Left ventricle myocardium inferior (tissue), 1 donor: Measurements from ENCODE around the gene APOO. TPM values are rescaled to one million over a fixed set of nuclear protein-coding genes. Genes with fewer than 3 reads are reported as not detected.

ENCODE experiments used
- DNase-seq: peaks from one replicate; pipeline ENCODE4 v3.0.0-alpha.2; 2020
- H3K27ac ChIP-seq: fragments of 200-600 bp; replicated peaks from 2 replicates; pipeline ENCODE4 v1.8.0; 2021
- H3K27me3 ChIP-seq: fragments of 200-600 bp; 2 replicates; pipeline ENCODE4 v1.8.0; 2021; ENCODE audit warnings: low read depth
- H3K36me3 ChIP-seq: fragments of 200-600 bp; 2 replicates; pipeline ENCODE4 v1.8.0; 2021
- H3K4me1 ChIP-seq: fragments of 200-600 bp; 2 replicates; pipeline ENCODE4 v1.8.0; 2021
- H3K4me3 ChIP-seq: fragments of 200-600 bp; 2 replicates; pipeline ENCODE4 v1.8.0; 2021; ENCODE audit warnings: mild to moderate bottlenecking, moderate library complexity
- H3K9me3 ChIP-seq: fragments of 200-600 bp; replicated peaks from 2 replicates; pipeline ENCODE4 v1.8.0; 2021
- intact Hi-C: fragments of 100-400 bp; cut with micrococcal nuclease; formaldehyde crosslinking; loops from one replicate; pipeline ENCODE4 v1.11.0; 2022
- total RNA-seq: library from RNA; stranded (reverse); fragmentation: NEBNext Ultra II Directional; extraction: Animal tissue kit (Norgen Biotek cat#: 25700); gene quantifications from one replicate; pipeline ENCODE4 v1.2.1, GENCODE V29; 2021
- TF ChIP-seq, protein P1 (sequence below): fragments of 200-600 bp; IDR thresholded peaks from 2 replicates; pipeline ENCODE4 v1.8.0; 2021; ENCODE audit warnings: antibody characterized with exemption, mild to moderate bottlenecking, borderline replicate concordance
- donor health status: DM: no; HTN: yes; CAD: no; lungs with severe emphysema.

The APOO gene
- total RNA-seq, 1 donor from 2014 or later, result 102 TPM

GRCh38 chrX:23832721-23833120, 75.0 kb downstream of the APOO start:
- TF ChIP-seq, protein P1, sequence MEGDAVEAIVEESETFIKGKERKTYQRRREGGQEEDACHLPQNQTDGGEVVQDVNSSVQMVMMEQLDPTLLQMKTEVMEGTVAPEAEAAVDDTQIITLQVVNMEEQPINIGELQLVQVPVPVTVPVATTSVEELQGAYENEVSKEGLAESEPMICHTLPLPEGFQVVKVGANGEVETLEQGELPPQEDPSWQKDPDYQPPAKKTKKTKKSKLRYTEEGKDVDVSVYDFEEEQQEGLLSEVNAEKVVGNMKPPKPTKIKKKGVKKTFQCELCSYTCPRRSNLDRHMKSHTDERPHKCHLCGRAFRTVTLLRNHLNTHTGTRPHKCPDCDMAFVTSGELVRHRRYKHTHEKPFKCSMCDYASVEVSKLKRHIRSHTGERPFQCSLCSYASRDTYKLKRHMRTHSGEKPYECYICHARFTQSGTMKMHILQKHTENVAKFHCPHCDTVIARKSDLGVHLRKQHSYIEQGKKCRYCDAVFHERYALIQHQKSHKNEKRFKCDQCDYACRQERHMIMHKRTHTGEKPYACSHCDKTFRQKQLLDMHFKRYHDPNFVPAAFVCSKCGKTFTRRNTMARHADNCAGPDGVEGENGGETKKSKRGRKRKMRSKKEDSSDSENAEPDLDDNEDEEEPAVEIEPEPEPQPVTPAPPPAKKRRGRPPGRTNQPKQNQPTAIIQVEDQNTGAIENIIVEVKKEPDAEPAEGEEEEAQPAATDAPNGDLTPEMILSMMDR, result no peak
- H3K36me3 ChIP-seq, result no peaks in the 10 kb centered on the region
- H3K27me3 ChIP-seq, result no peaks in the 10 kb centered on the region
- no peak overlapping the region for H3K4me3 ChIP-seq
- H3K9me3 ChIP-seq, result no peaks in the 10 kb centered on the region
- H3K27ac ChIP-seq, result no peak overlapping the region
- no peaks in the 10 kb centered on the region for H3K4me1 ChIP-seq
- intact Hi-C loops, result no loop called here
- DNase-seq, result no peak

DNA sequence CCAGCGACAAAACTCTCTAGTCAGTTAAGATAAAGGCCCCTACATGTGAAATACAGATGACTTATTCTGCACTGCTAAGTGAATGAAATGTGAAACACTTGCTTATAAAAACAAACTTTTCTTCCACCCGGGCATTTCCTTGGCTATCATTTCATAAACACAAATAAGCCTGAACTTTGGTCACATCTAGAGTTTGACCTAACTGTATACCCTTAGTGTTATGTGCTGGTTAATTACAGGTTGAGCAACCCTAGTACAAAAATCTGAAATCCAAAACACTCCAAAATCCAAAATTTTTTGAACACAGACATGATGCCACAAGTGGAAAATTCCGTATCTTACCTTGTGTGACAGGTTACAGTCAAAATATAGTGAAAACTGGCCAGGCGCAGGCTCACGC, 78.9 kb downstream of the APOO start:
- no peak overlapping the region for H3K27ac ChIP-seq
- intact Hi-C loops, result no loop called here
- H3K27me3 ChIP-seq, result no peaks in the 10 kb centered on the region
- TF ChIP-seq, protein P1, result no peak
- no peak for DNase-seq
- no peaks in the 10 kb centered on the region for H3K9me3 ChIP-seq
- no peaks in the 10 kb centered on the region for H3K36me3 ChIP-seq
- no peaks in the 10 kb centered on the region for H3K4me1 ChIP-seq
- H3K4me3 ChIP-seq, result no peak overlapping the region

DNA sequence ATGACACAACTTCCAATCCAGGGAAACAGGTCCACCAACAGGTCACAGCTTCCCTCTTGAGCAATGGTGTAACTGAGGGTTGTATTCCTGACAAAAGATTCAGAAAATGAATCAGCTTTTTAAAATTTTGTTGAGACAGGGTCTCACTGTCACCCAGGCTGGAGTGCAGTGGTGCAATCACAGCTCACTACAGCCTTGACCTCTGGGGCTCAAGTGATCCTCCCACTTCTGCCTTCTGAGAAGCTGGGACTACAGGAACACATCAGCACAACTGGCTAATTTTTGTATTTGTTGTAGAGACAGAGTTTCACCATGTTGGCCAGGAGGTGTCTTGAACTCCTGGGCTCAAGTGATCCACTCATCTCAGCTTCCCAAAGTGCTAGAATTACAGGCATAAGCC, 81.1 kb downstream of the APOO start:
- TF ChIP-seq, protein P1, result no peak
- H3K27ac ChIP-seq, result no peak overlapping the region
- no peaks in the 10 kb centered on the region for H3K4me1 ChIP-seq
- no peaks in the 10 kb centered on the region for H3K27me3 ChIP-seq
- no peak for DNase-seq
- H3K36me3 ChIP-seq, result no peaks in the 10 kb centered on the region
- H3K9me3 ChIP-seq, result no peaks in the 10 kb centered on the region
- H3K4me3 ChIP-seq, result no peak overlapping the region
- intact Hi-C loops, result no loop called here

GRCh38 chrX:23826216-23826615, 81.5 kb downstream of the APOO start:
- H3K27me3 ChIP-seq, result no peaks in the 10 kb centered on the region
- intact Hi-C loops, result no loop called here

GRCh38 chrX:23825675-23826074, 82.1 kb downstream of the APOO start:
- TF ChIP-seq, protein P1, result no peak
- DNase-seq, result no peak
- Histone ChIP-seq H3K9me3 (no peaks in the 10 kb centered on the region), H3K27ac (no peak overlapping the region), H3K4me3 (no peak overlapping the region), H3K4me1 (no peaks in the 10 kb centered on the region), H3K36me3 (no peaks in the 10 kb centered on the region), H3K27me3 (no peaks in the 10 kb centered on the region)
- intact Hi-C loops, result no loop called here

More at GRCh38 chrX:23826216-23826615, 81.5 kb downstream of the APOO start:
- Histone ChIP-seq H3K4me1 (no peaks in the 10 kb centered on the region), H3K27ac (no peak overlapping the region), H3K4me3 (no peak overlapping the region), H3K36me3 (no peaks in the 10 kb centered on the region), H3K9me3 (no peaks in the 10 kb centered on the region)
- no peak for DNase-seq
- TF ChIP-seq, protein P1, result no peak

DNA sequence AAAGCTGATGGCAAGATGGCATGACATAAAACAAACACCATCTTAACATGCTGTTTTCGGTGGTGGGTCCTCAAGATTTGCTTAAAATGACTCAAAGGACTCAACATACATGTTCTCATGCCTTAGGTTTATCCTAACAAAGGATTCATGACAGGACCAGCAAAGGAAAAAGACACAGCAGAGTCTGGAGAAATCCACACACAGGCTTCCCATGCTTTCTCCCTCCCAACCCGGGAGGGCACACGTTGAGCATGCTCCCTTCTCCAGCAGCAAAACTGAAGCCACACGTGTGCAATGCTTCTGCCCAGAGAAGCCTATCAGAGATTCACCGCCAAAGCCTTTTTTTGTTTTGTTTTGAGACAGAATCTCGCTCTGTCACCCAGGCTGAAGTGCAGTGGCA, 84.9 kb downstream of the APOO start:
- H3K36me3 ChIP-seq, result no peaks in the 10 kb centered on the region
- no peaks in the 10 kb centered on the region for H3K27me3 ChIP-seq
- H3K9me3 ChIP-seq, result no peaks in the 10 kb centered on the region
- no peaks in the 10 kb centered on the region for H3K4me1 ChIP-seq
- DNase-seq, result no peak
- intact Hi-C loops, result no loop called here
- H3K27ac ChIP-seq, result no peak overlapping the region
- TF ChIP-seq, protein P1, result no peak
- no peak overlapping the region for H3K4me3 ChIP-seq
